Naive B cell (primary cell): Measurements from ENCODE around the gene XRCC1. TPM values are rescaled to one million over a fixed set of nuclear protein-coding genes. Genes with fewer than 3 reads are reported as not detected.
A peak's percentile ranks its signal among the peaks of the same experiment; 100 is the strongest.
"Not testable (repeated sequence)": the region's sequence is repeated elsewhere in the genome, so short reads cannot be mapped to it uniquely, and the experiment has no call there.

ENCODE experiments used
- ATAC-seq, 2 donors: fragments of 150-1000 bp; cut with Tn5 transposase; 2 replicates each; pipeline ENCODE4 v1.10.0; 2021; ENCODE audit warnings: low read depth in 2 of 2, mild to moderate bottlenecking in 2 of 2, moderate library complexity in 2 of 2
- DNase-seq: peaks from one replicate; pipeline ENCODE4 v3.0.0; 2022
- H3K27ac Mint-ChIP-seq, 6 donors: one replicate each; pipeline ENCODE4 v1.8.0; 2020 to 2022; ENCODE audit warnings: mild to moderate bottlenecking in 6 of 6, mixed read lengths in 6 of 6, moderate library complexity in 5 of 6, inconsistent platforms in 2 of 6
- H3K27me3 Mint-ChIP-seq, 3 donors: one replicate each; pipeline ENCODE4 v1.8.0; 2021 to 2022; ENCODE audit warnings: mixed read lengths in 3 of 3, mild to moderate bottlenecking in 1 of 3
- H3K36me3 Mint-ChIP-seq, 2 donors: one replicate each; pipeline ENCODE4 v1.8.0; 2020 to 2022; ENCODE audit warnings: mixed read lengths in 2 of 2, inconsistent platforms in 1 of 2, mild to moderate bottlenecking in 1 of 2
- H3K4me1 Mint-ChIP-seq, 3 donors: one replicate each; pipeline ENCODE4 v1.8.0; 2020 to 2022; ENCODE audit warnings: mixed read lengths in 3 of 3, inconsistent platforms in 1 of 3, mild to moderate bottlenecking in 1 of 3, moderate library complexity in 1 of 3
- H3K4me3 Mint-ChIP-seq, 8 donors: one replicate each; pipeline ENCODE4 v1.8.0; 2020 to 2022; ENCODE audit warnings: mild to moderate bottlenecking in 8 of 8, mixed read lengths in 8 of 8, moderate library complexity in 8 of 8, inconsistent platforms in 2 of 8
- H3K9me3 Mint-ChIP-seq, 7 donors: one replicate each; pipeline ENCODE4 v1.8.0; 2020 to 2022; ENCODE audit warnings: mixed read lengths in 7 of 7, mild to moderate bottlenecking in 5 of 7, inconsistent platforms in 2 of 7, moderate library complexity in 1 of 7
- polyA plus RNA-seq, 6 donors: library from polyadenylated mRNA; unstranded; fragments of 300-500 nt; fragmentation: Illumina TruSeq; gene quantifications; one replicate each; pipeline ENCODE4 v1.2.3, GENCODE V29; 2021; ENCODE audit warnings: low read depth in 6 of 6

Gene XRCC1
- polyA plus RNA-seq, 6 donors from 2014 or later = 24.4 to 32.4 (median 29.6) TPM

DNA sequence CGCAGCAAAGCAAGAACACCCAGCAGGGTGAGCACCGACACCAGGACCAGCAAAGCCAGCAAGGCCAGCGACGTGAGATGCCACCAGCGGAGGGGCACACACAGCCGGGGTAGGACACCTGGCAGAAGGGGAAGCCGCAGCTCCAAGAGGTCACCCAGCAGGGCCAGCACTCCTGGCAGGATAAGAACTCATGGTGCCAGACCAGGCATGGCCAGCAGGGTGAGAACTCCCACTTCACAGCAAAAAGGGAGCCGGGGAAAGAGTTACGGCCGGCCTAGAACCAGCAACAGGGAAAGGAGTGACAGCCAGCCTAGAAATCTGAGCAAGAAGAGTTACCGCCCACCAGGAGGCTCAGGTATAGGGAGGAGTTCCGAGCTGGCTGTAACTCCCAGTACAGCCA lies 37.0 kb upstream of the XRCC1 start:
- peak overlapping the region in 1 of 8 donors; percentile 53 for H3K4me3 Mint-ChIP-seq
- H3K27me3 Mint-ChIP-seq = no peaks in the 10 kb centered on the region
- no peaks in the 10 kb centered on the region for H3K9me3 Mint-ChIP-seq
- H3K4me1 Mint-ChIP-seq = peaks cover 21 to 34% (median 26%) of the 10 kb centered on the region in 3 donors
- ATAC-seq (no peak), DNase-seq (no peak)
- H3K36me3 Mint-ChIP-seq = peaks cover 12 to 15% of the 10 kb centered on the region in 2 donors
- no peak overlapping the region for H3K27ac Mint-ChIP-seq

DNA sequence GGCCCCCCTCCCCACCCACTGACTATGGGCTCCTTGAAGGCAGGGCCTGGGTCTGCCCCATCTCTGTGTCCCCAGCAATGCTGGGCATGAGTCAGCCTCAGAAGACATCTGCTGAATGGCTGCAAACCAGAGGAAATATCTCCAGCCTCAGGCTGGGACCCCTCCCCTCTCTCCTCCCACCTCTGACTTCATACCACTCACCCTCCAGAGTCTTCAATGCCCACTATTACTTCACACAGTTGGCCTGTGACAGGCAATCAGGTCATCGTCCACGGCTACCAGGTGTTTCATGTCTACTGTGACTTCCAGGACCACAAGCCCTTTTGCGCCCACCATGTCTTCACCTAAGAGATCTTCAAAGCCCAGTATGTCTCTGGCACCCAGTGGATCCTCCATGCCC lies 36.5 kb upstream of the XRCC1 start, which contains the start of gene SRRM5:
Gene SRRM5 (plus strand): TSS at position 301 of the 400 bp plus-strand sequence. CDS start 34 bp downstream, at position 335.
- ATAC-seq (no peak), DNase-seq (no peak)
- Mint-ChIP-seq H3K27me3 (no peaks in the 10 kb centered on the region), H3K4me1 (peaks cover 22 to 39% (median 31%) of the 10 kb centered on the region in 3 donors), H3K9me3 (no peaks in the 10 kb centered on the region), H3K4me3 (peak within 1 kb of the TSS in 1 of 8 donors; percentile 53), H3K36me3 (peaks cover 12 to 15% of the 10 kb centered on the region in 2 donors), H3K27ac (peak within 1 kb of the TSS in 4 of 6 donors; percentile 61 to 78 (median 64))

DNA sequence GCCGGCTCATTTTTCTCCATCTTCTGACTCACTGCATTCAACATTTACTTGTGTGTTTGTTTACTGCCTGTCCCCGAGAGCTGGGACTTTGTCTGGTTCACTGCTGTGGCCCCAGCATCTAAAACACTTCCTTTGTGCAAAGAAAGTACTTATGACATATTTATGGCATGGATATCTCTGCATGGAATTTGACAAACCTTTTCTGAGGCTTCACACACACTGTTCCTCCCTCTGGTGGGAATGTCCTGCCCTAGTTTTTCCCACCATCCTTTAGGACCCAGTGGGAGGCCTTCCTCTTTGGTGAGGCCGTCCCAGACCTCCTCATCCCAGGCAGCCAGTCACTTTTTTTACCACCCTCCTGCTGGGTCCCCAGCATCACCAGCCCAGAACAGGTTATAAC lies 35.2 kb upstream of the XRCC1 start:
- H3K36me3 Mint-ChIP-seq = peaks cover 12 to 15% of the 10 kb centered on the region in 2 donors
- no peak overlapping the region for H3K4me3 Mint-ChIP-seq
- H3K4me1 Mint-ChIP-seq = peaks cover 28 to 37% (median 29%) of the 10 kb centered on the region in 3 donors
- H3K27ac Mint-ChIP-seq = peak overlapping the region in 3 of 6 donors; percentile 37 to 51 (median 51)
- ATAC-seq = no peak
- H3K27me3 Mint-ChIP-seq = no peaks in the 10 kb centered on the region
- no peak for DNase-seq
- no peaks in the 10 kb centered on the region for H3K9me3 Mint-ChIP-seq

DNA sequence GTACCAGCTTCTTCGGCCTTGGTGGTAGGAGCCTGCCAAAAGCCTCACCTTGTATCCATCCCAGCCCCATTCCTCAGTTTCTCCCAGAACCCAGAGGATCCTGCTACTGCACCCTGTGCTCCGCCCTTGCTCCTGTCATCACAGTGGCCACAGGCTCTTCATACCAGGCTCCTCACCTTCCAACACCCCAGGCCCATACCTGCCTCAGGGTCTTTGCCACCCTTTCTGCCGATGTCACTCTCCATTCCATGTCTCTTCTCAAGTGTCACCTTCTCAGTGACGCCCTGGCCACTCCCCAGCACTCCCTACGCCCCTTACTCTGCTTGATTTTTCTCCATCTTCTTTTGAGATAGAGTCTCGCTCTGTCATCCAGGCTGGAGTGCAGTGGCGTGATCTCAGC lies 34.5 kb upstream of the XRCC1 start:
- peaks cover 12 to 15% of the 10 kb centered on the region in 2 donors for H3K36me3 Mint-ChIP-seq
- H3K4me1 Mint-ChIP-seq = peaks cover 28 to 39% (median 28%) of the 10 kb centered on the region in 3 donors
- no peak overlapping the region for H3K27ac Mint-ChIP-seq
- no peaks in the 10 kb centered on the region for H3K27me3 Mint-ChIP-seq
- H3K9me3 Mint-ChIP-seq = no peaks in the 10 kb centered on the region
- no peak for ATAC-seq
- H3K4me3 Mint-ChIP-seq = no peak overlapping the region
- DNase-seq = no peak

DNA sequence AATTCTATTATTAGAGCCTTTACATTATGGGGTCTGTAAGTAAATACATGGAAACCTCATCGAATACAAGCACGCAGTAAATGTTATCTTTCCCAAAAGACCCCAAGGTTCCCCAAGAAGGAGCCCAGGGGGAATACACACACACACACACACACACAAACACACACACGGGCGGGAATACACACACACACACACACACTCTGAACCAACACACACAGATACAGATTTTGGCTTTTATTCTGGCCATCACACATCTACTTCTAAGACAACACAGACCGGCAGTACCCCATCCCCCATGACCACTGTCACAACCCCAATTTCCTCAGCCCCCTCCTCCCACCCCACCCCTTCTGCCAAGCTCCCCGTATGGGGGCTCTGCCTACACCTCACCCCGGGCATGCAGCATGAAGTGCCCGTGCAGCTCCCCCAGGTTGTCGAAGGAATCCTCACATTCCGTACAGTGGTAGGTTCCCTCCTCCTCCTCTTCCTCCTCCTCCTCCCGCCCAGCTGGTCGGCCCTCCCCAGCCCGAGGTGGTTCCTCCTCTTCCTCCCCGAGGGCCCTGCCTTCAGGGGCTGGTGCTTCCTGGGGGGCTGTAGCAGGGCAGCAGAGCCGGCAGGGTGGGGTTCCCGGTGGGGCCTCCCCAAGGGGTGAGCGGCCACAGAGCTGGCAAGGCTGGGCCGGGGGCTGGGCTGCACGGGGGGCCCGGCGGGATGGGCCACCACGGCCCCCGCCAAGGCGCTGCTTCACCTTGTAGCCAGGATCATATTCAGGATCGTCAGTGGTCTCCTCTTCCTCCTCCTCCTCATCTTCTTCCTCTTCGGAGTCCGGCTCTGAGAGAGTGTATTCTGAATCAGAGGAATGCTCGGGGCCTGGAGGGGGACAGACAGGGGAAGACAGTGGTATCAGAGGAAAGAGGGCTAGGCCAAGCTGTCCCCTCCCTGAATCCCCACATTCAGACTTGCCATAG lies 32.2 kb upstream of the XRCC1 start:
- H3K4me1 Mint-ChIP-seq = peaks cover 33 to 36% (median 34%) of the 10 kb centered on the region in 3 donors
- peaks cover 0 to 9% of the 10 kb centered on the region in 2 donors for H3K36me3 Mint-ChIP-seq
- H3K4me3 Mint-ChIP-seq = peak overlapping the region in 4 of 8 donors; percentile 39 to 82 (median 69)
- ATAC-seq (no peak), DNase-seq (no peak)
- no peaks in the 10 kb centered on the region for H3K27me3 Mint-ChIP-seq
- H3K27ac Mint-ChIP-seq = peak overlapping the region in 4 of 6 donors; percentile 24 to 79 (median 67)
- H3K9me3 Mint-ChIP-seq = no peaks in the 10 kb centered on the region

DNA sequence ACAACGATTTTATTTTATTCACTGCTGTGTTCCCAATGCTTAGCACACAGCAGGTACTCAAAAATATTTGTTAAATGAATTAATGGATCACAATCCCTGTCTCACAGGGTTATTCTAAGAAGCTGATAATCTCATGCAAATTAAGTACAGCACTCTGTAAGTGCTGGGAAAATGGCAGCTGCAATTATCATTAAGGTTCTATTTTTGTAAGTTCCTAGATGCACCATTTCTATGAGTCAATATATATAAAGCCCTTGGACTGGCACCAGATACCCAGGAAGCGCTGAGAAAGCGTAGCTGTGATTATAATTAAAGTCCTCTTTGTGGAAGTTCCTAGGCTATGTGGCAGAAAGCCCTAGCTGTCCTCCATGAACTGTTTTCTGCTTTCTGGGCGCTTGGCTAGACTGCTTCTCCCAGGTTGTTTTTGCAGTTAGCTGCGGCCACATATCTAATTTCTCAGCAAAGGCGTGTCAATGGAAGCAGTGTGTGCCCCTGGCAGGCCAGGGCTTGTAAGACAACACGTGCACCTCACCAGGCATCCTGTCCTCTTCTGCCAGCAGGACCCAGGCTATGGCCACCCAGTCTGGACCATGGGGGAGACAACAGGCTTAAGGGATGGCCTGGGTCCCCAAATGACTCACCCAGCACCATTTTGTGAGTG lies 31.4 kb upstream of the XRCC1 start:
- Mint-ChIP-seq H3K9me3 (no peaks in the 10 kb centered on the region), H3K27ac (no peak overlapping the region)
- no peak for ATAC-seq

DNA sequence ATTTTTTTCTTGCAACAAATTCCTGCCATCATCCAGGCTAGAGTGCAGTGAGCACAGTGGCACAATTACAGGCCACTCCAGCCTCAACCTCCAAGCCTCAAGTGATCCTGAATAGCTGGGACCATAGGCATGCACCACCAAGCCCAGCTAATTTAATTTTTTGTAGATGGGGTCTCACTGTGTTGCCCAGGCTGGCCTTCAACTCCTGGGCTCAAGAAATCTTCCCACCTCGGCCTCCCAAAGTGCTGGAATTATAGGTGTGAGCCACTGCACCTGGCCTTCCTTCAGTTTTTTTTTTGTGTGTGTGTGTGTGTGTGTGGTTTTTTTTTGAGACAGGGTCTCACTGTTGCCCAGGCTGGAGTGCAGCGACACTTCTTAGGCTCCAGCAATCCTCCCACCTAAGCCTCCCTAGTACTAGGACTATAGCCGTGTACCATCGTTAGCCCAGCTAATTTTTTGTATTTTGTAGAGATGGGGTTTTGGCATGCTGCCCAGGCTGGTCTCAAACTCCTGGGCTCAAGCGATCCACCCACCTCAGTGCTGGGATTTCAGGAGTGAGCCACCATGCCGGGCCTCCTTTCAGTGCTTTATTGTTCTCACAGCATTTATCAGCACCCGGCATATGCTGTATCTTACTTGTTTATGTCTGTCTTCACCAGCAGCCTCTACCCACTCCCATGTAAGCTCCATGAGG lies 30.7 kb upstream of the XRCC1 start:
- DNase-seq = no peak
- no peaks in the 10 kb centered on the region for H3K27me3 Mint-ChIP-seq
- peak overlapping the region in 2 of 6 donors; percentile 51 to 66 for H3K27ac Mint-ChIP-seq
- no peak for ATAC-seq
- H3K4me3 Mint-ChIP-seq = no peak overlapping the region
- no peaks in the 10 kb centered on the region for H3K36me3 Mint-ChIP-seq
- H3K4me1 Mint-ChIP-seq = peaks cover 29 to 34% (median 30%) of the 10 kb centered on the region in 3 donors
- no peaks in the 10 kb centered on the region for H3K9me3 Mint-ChIP-seq

More for the DNA sequence above, 31.4 kb upstream of the XRCC1 start:
- no peak for DNase-seq
- H3K27me3 Mint-ChIP-seq = no peaks in the 10 kb centered on the region
- peaks cover 29 to 34% (median 30%) of the 10 kb centered on the region in 3 donors for H3K4me1 Mint-ChIP-seq
- peak overlapping the region in 3 of 8 donors; percentile 3 to 64 (median 50) for H3K4me3 Mint-ChIP-seq
- H3K36me3 Mint-ChIP-seq = peaks cover 0 to under 1% of the 10 kb centered on the region in 2 donors

DNA sequence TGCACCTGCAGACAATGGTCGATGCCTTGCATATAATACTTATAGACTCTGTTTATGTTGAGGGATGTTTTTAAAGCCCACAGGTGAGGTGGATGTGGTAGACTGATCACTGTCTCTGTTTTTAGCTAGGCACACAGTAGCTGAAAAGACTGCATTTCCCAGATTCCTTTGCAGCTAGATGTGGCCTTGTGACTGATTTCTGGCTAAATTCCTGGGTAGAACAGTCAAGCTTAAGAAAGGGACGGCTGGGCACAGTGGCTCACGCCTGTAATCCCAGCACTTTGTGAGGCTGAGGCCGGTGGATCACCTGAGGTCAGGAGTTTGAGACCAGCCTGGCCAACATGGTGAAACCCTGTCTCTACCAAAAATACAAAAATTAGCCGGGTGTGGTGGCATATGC lies 25.0 kb upstream of the XRCC1 start:
- H3K27ac Mint-ChIP-seq, DNase-seq, H3K27me3 Mint-ChIP-seq, H3K36me3 Mint-ChIP-seq, H3K9me3 Mint-ChIP-seq, ATAC-seq, H3K4me3 Mint-ChIP-seq: not testable (repeated sequence)
- peaks cover 27 to 53% (median 49%) of the 10 kb centered on the region in 3 donors for H3K4me1 Mint-ChIP-seq

DNA sequence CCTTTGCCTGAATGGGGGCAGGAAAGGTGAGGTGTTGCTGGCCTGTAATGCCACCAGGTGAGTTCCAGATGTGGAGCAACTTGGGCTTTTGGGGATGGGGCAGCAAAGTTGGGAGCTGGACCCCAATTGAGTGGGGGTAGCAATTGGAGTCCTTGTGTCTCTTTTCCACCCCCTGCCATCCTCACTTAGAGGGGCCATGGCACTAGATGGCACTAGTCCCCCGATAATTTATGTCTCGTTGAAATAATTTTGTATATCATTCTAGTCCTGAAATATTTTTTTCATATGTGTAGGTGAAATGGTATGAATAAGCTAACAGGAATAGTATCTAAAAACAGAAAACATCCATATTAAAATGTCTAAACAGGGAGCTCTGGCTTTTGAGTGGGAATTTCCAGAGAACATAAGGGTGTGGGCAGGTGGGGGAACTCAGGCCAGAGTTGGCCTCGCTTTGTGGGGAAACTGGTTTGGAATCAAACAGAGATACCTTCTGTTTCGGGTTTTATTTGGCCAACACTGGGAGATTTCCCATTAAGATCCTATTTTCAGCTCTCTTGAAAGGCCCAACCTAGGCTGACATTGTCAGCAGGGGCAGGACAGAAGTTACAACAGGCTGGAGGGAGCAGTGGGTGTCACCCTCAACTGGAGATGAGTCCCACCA lies 24.4 kb upstream of the XRCC1 start:
- Mint-ChIP-seq H3K4me1 (peaks cover 30 to 56% (median 46%) of the 10 kb centered on the region in 3 donors), H3K4me3 (peak overlapping the region in 1 of 8 donors; percentile 30), H3K9me3 (no peaks in the 10 kb centered on the region), H3K27ac (peak overlapping the region in 2 of 6 donors; percentile 15 to 16), H3K36me3 (no peaks in the 10 kb centered on the region), H3K27me3 (no peaks in the 10 kb centered on the region)
- DNase-seq (no peak), ATAC-seq (no peak)

DNA sequence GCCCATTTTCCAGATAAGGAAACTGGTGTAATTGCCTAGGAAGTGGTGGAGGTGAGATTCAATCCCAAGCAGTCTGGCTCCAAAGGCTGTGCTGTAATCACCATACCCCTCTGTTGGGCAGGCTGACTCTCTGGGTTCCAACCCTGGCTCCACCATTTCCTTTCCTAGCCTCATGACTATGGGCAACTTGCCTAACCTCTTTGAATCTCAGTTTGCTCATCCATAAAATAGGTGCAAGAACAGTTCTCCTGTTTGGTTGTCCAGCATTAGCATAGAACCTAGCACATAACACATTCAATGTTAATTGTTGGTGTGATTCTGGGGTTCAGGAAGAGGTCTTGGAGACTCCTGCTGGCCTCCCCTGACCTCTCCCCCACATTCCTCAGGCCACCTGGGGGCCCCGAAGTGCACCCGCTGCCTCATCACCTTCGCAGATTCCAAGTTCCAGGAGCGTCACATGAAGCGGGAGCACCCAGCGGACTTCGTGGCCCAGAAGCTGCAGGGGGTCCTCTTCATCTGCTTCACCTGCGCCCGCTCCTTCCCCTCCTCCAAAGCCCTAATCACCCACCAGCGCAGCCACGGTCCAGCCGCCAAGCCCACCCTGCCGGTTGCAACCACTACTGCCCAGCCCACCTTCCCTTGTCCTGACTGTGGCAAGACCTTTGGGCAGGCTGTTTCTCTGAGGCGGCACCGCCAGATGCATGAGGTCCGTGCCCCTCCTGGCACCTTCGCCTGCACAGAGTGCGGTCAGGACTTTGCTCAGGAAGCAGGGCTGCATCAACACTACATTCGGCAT lies 23.3 kb upstream of the XRCC1 start:
- Mint-ChIP-seq H3K36me3 (no peaks in the 10 kb centered on the region), H3K27me3 (no peaks in the 10 kb centered on the region), H3K27ac (peak overlapping the region in 3 of 6 donors; percentile 58 to 81 (median 74)), H3K4me3 (peak overlapping the region in 3 of 8 donors; percentile 12 to 92 (median 34)), H3K4me1 (peaks cover 29 to 51% (median 41%) of the 10 kb centered on the region in 3 donors), H3K9me3 (no peaks in the 10 kb centered on the region)
- ATAC-seq (no peak), DNase-seq (no peak)

DNA sequence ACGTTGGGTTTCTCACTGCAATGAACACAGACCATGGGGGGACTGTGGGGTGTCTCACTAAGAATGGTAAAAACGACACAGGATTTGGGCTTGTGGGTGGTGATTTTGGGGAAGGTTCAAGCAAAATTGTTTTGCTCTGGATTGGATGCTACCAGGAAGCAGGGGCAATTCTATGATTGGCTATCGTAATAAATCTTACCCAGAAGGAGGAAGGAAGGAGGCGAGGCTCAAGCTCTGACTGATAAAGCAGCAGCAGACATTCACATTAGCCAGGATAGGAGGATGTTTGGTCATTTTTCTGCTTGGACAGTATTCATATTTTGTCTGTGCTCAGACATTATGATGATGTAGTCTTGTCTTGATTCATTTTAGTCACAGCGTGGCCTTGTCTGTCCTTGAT lies 22.5 kb upstream of the XRCC1 start:
- Mint-ChIP-seq H3K9me3 (no peaks in the 10 kb centered on the region), H3K4me3 (peak overlapping the region in 6 of 8 donors; percentile 92 to 98 (median 97)), H3K36me3 (no peaks in the 10 kb centered on the region), H3K27ac (peak overlapping the region; percentile 21 to 100 (median 100)), H3K4me1 (peaks cover 35 to 53% (median 48%) of the 10 kb centered on the region in 3 donors), H3K27me3 (no peaks in the 10 kb centered on the region)
- ATAC-seq (no peak), DNase-seq (no peak)
